MCF 10A (cell line): ENCODE measurements around the gene CAMSAP2. TPM values are rescaled to one million over a fixed set of nuclear protein-coding genes. Genes with fewer than 3 reads are reported as not detected.

Experiments used
- BruUV-seq: library from RNA; stranded (reverse); fragments of 400-500 nt; replicated peaks from 2 replicates; lab custom pipeline; 2021; lab: Mats Ljungman, UMichigan
- CTCF ChIA-PET: fragments of 300-600 bp; sonication (Branson Sonifier 250); formaldehyde crosslinking; extraction: SDS; loops from one replicate; lab custom pipeline; 2021; ENCODE audit warnings: antibody characterized with exemption, inconsistent platforms; lab: Yijun Ruan, JAX
- POLR2A ChIA-PET: fragments of 300-600, 350-650 bp; sonication (Branson Sonifier 250); formaldehyde crosslinking; extraction: SDS; loops from one replicate; lab custom pipeline; 2020; ENCODE audit warnings: antibody characterized with exemption, inconsistent platforms; lab: Yijun Ruan, JAX
- DNase-seq: peaks from one replicate; pipeline ENCODE4 v3.0.0-alpha.2; 2018; ENCODE audit not compliant: unreplicated experiment
- H3K27ac Mint-ChIP-seq: one replicate; pipeline ENCODE4 v1.8.0; 2022; ENCODE audit warnings: mild to moderate bottlenecking, low read depth, mixed read lengths; ENCODE audit not compliant: unreplicated experiment
- H3K27me3 Mint-ChIP-seq: one replicate; pipeline ENCODE4 v1.8.0; 2022; ENCODE audit warnings: mixed read lengths; ENCODE audit not compliant: insufficient read depth, unreplicated experiment
- H3K36me3 Mint-ChIP-seq: one replicate; pipeline ENCODE4 v1.8.0; 2022; ENCODE audit warnings: mild to moderate bottlenecking, moderate library complexity, mixed read lengths; ENCODE audit not compliant: insufficient read depth, unreplicated experiment
- H3K4me1 Mint-ChIP-seq: one replicate; pipeline ENCODE4 v1.8.0; 2022; ENCODE audit warnings: mixed read lengths; ENCODE audit not compliant: insufficient read depth, unreplicated experiment
- H3K4me3 Mint-ChIP-seq: one replicate; pipeline ENCODE4 v1.8.0; 2022; ENCODE audit warnings: mild to moderate bottlenecking, moderate library complexity, mixed read lengths; ENCODE audit not compliant: unreplicated experiment
- H3K9me3 Mint-ChIP-seq: one replicate; pipeline ENCODE4 v1.8.0; 2022; ENCODE audit warnings: mixed read lengths; ENCODE audit not compliant: unreplicated experiment
- CTCF ChIP-seq: fragments of 200-600 bp; IDR thresholded peaks from one replicate; pipeline ENCODE4 v1.8.0; 2022; ENCODE audit warnings: antibody characterized with exemption, mild to moderate bottlenecking; ENCODE audit not compliant: unreplicated experiment
- intact Hi-C: fragments of 100-400 bp; cut with micrococcal nuclease; formaldehyde crosslinking; loops from 2 replicates; pipeline ENCODE4 v1.14.1; 2022
- total RNA-seq: library from RNA; stranded (reverse); gene quantifications from 2 replicates; pipeline ENCODE4 v1.2.3, GENCODE V29; 2022

CAMSAP2 gene
- total RNA-seq, 1 experiment from 2014 or later, result 209 TPM

DNA sequence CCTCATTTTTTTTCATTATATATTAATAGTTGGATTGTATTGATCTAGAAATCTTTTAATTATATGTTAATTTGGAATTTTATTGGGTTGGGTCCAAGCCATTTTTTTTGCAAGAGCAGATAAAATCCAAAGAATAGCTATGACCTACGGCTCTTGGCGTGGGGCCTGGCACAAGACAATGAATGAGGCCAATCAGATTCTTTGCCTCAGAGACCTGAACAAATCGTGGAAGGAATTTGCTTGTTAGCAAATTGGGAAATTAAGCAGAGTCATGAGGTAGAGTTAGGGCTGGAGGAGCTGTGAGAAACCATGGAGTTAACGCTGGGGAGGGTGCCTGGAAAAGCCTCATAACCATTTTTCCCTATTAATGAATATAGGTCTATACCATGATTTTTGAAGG is 40.1 kb downstream of the CAMSAP2 start:
- peaks cover 41% of the 10 kb centered on the region for H3K36me3 Mint-ChIP-seq
- no TSS peak for BruUV-seq
- intact Hi-C loops, result no loop called here
- no peak overlapping the region for H3K4me3 Mint-ChIP-seq
- ChIA-PET CTCF (interaction anchor here (1.2 to 2.2 kb wide), 2 partner anchors 13 to 156 kb away, joined by 3 to 10 read pairs; no protein-coding TSS in a partner anchor), POLR2A (interaction anchor here (0.8 to 3.7 kb wide), 7 partner anchors 10 to 109 kb away, joined by 3 to 33 read pairs (median 12); partner anchors contain the start of genes CAMSAP2 and DDX59)
- H3K27ac Mint-ChIP-seq, result peak overlapping the region; percentile 28
- peaks cover 6% of the 10 kb centered on the region for H3K9me3 Mint-ChIP-seq
- peak; percentile 25 for DNase-seq
- H3K4me1 Mint-ChIP-seq, result peaks cover 53% of the 10 kb centered on the region
- no peaks in the 10 kb centered on the region for H3K27me3 Mint-ChIP-seq
- TF ChIP-seq CTCF, result no peak

DNA sequence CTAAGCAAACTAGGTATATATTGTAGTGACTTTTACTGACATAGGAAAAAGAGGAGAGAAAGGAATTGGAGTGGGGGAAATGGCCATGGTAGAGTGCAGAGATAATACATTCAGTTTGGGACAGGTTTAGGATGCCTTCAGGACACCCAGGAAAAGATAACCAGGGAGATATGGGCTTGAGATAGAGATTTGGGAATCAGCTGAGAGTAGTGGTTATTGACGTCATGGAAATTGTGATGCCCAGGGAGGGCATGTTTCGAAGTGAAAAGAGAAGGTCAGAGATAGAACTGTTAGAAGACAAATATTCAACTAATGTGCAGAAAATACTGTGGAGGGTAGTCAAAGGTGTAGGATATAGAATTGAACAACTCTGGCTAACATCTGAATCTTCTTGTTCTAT is 40.6 kb downstream of the CAMSAP2 start:
- no TSS peak for BruUV-seq
- no peak for DNase-seq
- ChIA-PET CTCF (interaction anchor here (2.2 kb wide), 1 partner anchor 157 kb away, joined by 10 read pairs; no protein-coding TSS in a partner anchor), POLR2A (interaction anchor here (0.8 to 3.7 kb wide), 8 partner anchors 10 to 110 kb away, joined by 3 to 33 read pairs (median 14); partner anchors contain the start of genes CAMSAP2 and DDX59)
- Mint-ChIP-seq H3K9me3 (peaks cover 6% of the 10 kb centered on the region), H3K4me3 (no peak overlapping the region), H3K27ac (peak overlapping the region; percentile 28), H3K36me3 (peaks cover 40% of the 10 kb centered on the region), H3K4me1 (peaks cover 52% of the 10 kb centered on the region), H3K27me3 (no peaks in the 10 kb centered on the region)
- no peak for TF ChIP-seq CTCF
- intact Hi-C loops, result no loop called here

GRCh38 chr1:200780545-200781369 is 42.1 kb downstream of the CAMSAP2 start:
- intact Hi-C loops, result no loop called here
- peaks cover 6% of the 10 kb centered on the region for H3K9me3 Mint-ChIP-seq
- no peaks in the 10 kb centered on the region for H3K27me3 Mint-ChIP-seq
- no TSS peak for BruUV-seq
- peak overlapping the region; percentile 88 for H3K27ac Mint-ChIP-seq
- TF ChIP-seq CTCF, result no peak
- peaks cover 41% of the 10 kb centered on the region for H3K4me1 Mint-ChIP-seq
- H3K4me3 Mint-ChIP-seq, result peak overlapping the region; percentile 70
- peak; percentile 38 for DNase-seq
- CTCF ChIA-PET, result interaction anchor here (0.5 to 1.6 kb wide), 11 partner anchors 8 to 1933 kb away, joined by 3 to 11 read pairs (median 4); no protein-coding TSS in a partner anchor
- POLR2A ChIA-PET, result interaction anchor here (0.7 to 3.7 kb wide), 25 partner anchors 8 to 160 kb away, joined by 3 to 33 read pairs (median 6); partner anchors contain the start of genes CAMSAP2 and DDX59
- H3K36me3 Mint-ChIP-seq, result peaks cover 36% of the 10 kb centered on the region

- no TSS peak for BruUV-seq
- Mint-ChIP-seq H3K36me3 (peaks cover 48% of the 10 kb centered on the region), H3K4me1 (peaks cover 30% of the 10 kb centered on the region), H3K27ac (peak overlapping the region; percentile 3), H3K9me3 (peaks cover 6% of the 10 kb centered on the region), H3K27me3 (no peaks in the 10 kb centered on the region), H3K4me3 (no peak overlapping the region)
- intact Hi-C loops, result no loop called here
- ChIA-PET CTCF (interaction anchor here (0.6 to 1.1 kb wide), 9 partner anchors 8 to 470 kb away, joined by 3 to 4 read pairs (median 3); no protein-coding TSS in a partner anchor), POLR2A (interaction anchor here (0.6 to 1.5 kb wide), 9 partner anchors 9 to 173 kb away, joined by 3 to 8 read pairs (median 4); partner anchors contain the start of gene DDX59)
- no peak for TF ChIP-seq CTCF
- DNase-seq, result no peak
Observed at GRCh38 chr1:200783926-200784325, 45.2 kb downstream of the CAMSAP2 start.
